ENCODE data around the gene MYO5A. TPM values are rescaled to one million over a fixed set of nuclear protein-coding genes. Genes with fewer than 3 reads are reported as not detected.

MYO5A gene
- total RNA-seq, 1 experiment from 2014 or later = 21.8 TPM

DNA sequence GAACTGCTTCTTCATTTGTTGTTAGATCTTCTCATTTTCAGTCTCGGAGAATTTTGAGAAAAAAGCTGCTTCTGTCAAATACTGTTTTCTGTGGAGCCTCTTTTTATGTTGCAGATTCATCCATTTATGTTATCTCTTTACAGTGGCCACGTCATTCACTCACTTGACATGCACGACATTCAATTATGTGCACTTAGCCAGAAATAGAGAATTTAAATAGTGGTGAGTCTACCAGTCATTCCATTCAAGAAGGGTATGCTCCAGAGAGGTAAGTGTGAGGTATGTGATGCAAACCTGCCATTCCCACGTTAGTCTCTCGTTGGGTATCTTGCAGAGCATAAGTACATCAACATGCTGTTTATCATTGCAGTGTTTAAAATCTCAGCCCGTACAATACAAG is 30.3 kb upstream of the MYO5A start:
- Histone ChIP-seq H3K4me1 (ENCODE audit: insufficient read depth, low read length) (no peaks in the 10 kb centered on the region), H3K14ac (ENCODE audit: insufficient read depth, low read length) (no peak overlapping the region), H3K9me3 (ENCODE audit: control insufficient read depth, low read depth, low read length) (no peaks in the 10 kb centered on the region), H2BK12ac (ENCODE audit: insufficient read length, low read depth, low read length) (no peak overlapping the region), H3K4me2 (ENCODE audit: insufficient read depth, insufficient read length, low read length) (no peak overlapping the region), H3K23me2 (ENCODE audit: insufficient read length, low read depth, low read length, poor library complexity, severe bottlenecking) (no peaks in the 10 kb centered on the region), H4K91ac (ENCODE audit: insufficient read length, low read depth, low read length) (no peak overlapping the region), H3K27me3 (ENCODE audit: insufficient read depth, low read length) (no peaks in the 10 kb centered on the region), H3K79me2 (ENCODE audit: insufficient read depth, low read length) (peaks cover 49% of the 10 kb centered on the region; the same call in 1 of the 2 replicates), H3K9ac (ENCODE audit: extremely low read depth, insufficient read length, low read length) (no peak overlapping the region), H4K20me1 (ENCODE audit: control insufficient read depth, insufficient read depth, insufficient read length) (no peaks in the 10 kb centered on the region), H3T11ph (ENCODE audit: low read length) (no peak overlapping the region), H3K79me1 (ENCODE audit: insufficient read depth, low read depth, low read length, poor library complexity, severe bottlenecking) (peaks cover 3% of the 10 kb centered on the region), H3K56ac (ENCODE audit: insufficient read length, low read depth, low read length) (no peak overlapping the region), H2BK20ac (ENCODE audit: low read depth, low read length, poor library complexity, severe bottlenecking) (no peak overlapping the region), H4K8ac (replicated peaks; ENCODE audit: insufficient read length, low read depth, low read length) (no peak overlapping the region), H2BK5ac (ENCODE audit: insufficient read length, low read length) (no peak overlapping the region), H3K4ac (ENCODE audit: low read depth, low read length) (no peak overlapping the region), H3K23ac (ENCODE audit: insufficient read length, low read depth, low read length) (no peak overlapping the region), H3K18ac (ENCODE audit: insufficient read length, low read depth, low read length) (no peak overlapping the region), H2BK120ac (ENCODE audit: low read depth, low read length, poor library complexity, severe bottlenecking) (no peak overlapping the region), H2AFZ (ENCODE audit: low read length) (no peak overlapping the region), H3K27ac (ENCODE audit: insufficient read length, low read depth, low read length) (no peak overlapping the region), H4K5ac (ENCODE audit: insufficient read length, low read depth, low read length) (no peak overlapping the region), H2BK15ac (ENCODE audit: low read depth, low read length) (no peak overlapping the region), H2AK5ac (ENCODE audit: insufficient read length, low read length) (no peak overlapping the region)
- no peak overlapping the region for H3K4me3 Mint-ChIP-seq
- TF ChIP-seq, protein P1, sequence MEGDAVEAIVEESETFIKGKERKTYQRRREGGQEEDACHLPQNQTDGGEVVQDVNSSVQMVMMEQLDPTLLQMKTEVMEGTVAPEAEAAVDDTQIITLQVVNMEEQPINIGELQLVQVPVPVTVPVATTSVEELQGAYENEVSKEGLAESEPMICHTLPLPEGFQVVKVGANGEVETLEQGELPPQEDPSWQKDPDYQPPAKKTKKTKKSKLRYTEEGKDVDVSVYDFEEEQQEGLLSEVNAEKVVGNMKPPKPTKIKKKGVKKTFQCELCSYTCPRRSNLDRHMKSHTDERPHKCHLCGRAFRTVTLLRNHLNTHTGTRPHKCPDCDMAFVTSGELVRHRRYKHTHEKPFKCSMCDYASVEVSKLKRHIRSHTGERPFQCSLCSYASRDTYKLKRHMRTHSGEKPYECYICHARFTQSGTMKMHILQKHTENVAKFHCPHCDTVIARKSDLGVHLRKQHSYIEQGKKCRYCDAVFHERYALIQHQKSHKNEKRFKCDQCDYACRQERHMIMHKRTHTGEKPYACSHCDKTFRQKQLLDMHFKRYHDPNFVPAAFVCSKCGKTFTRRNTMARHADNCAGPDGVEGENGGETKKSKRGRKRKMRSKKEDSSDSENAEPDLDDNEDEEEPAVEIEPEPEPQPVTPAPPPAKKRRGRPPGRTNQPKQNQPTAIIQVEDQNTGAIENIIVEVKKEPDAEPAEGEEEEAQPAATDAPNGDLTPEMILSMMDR (conservative IDR thresholded peaks at IDR 0.05) = no peak
- WGBS (ENCODE audit: extremely low coverage, insufficient read length, low lambda C conversion rate) = no CpG with 5 or more reads among the region's 6 CpGs
- H3K27ac Mint-ChIP-seq = 0 out of 7 replicates have a peak overlapping the region, but pooled peaks of 1 of the 3 experiments have one; percentile 26
- no peaks in the 10 kb centered on the region for H3K27me3 Mint-ChIP-seq (ENCODE audit: low read depth)
- peaks cover 12 to 38% (median 35%) of the 10 kb centered on the region in 3 experiments; a peak in 6 of 7 replicates for H3K36me3 Mint-ChIP-seq (ENCODE audit: insufficient read depth in 1 of 3, low read depth in 3 of 3)
- no peak for DNase-seq
- peaks cover 11 to 17% of the 10 kb centered on the region in 2 experiments for H3K4me1 Mint-ChIP-seq
- no peaks in the 10 kb centered on the region for H3K9me3 Mint-ChIP-seq
